HUES6 (cell line): ENCODE results near the gene JAGN1.

Experiments used
- H3K27ac ChIP-seq: 2 replicates; pipeline ENCODE4 v1.7.0; 2013; ENCODE audit warnings: low read depth, mild to moderate bottlenecking, low read length, inconsistent platforms
- H3K27me3 ChIP-seq: 2 replicates; pipeline ENCODE4 v1.6.1; 2013; ENCODE audit warnings: low read length; ENCODE audit not compliant: control insufficient read depth, insufficient read depth
- H3K36me3 ChIP-seq: 2 replicates; pipeline ENCODE4 v1.6.1; 2013; ENCODE audit warnings: low read length; ENCODE audit not compliant: control insufficient read depth, insufficient read depth
- H3K4me1 ChIP-seq: 2 replicates; pipeline ENCODE4 v1.6.1; 2013; ENCODE audit warnings: low read length; ENCODE audit not compliant: control insufficient read depth, insufficient read depth
- H3K4me3 ChIP-seq: 2 replicates; pipeline ENCODE4 v1.5.1; 2013; ENCODE audit warnings: low read depth, low read length
- H3K9ac ChIP-seq: one replicate; pipeline ENCODE4 v1.6.1; 2013; ENCODE audit warnings: mild to moderate bottlenecking, low read length
- H3K9me3 ChIP-seq: 2 replicates; pipeline ENCODE4 v1.6.1; 2013; ENCODE audit warnings: low read depth, low read length; ENCODE audit not compliant: control insufficient read depth, insufficient read depth

JAGN1 gene

DNA sequence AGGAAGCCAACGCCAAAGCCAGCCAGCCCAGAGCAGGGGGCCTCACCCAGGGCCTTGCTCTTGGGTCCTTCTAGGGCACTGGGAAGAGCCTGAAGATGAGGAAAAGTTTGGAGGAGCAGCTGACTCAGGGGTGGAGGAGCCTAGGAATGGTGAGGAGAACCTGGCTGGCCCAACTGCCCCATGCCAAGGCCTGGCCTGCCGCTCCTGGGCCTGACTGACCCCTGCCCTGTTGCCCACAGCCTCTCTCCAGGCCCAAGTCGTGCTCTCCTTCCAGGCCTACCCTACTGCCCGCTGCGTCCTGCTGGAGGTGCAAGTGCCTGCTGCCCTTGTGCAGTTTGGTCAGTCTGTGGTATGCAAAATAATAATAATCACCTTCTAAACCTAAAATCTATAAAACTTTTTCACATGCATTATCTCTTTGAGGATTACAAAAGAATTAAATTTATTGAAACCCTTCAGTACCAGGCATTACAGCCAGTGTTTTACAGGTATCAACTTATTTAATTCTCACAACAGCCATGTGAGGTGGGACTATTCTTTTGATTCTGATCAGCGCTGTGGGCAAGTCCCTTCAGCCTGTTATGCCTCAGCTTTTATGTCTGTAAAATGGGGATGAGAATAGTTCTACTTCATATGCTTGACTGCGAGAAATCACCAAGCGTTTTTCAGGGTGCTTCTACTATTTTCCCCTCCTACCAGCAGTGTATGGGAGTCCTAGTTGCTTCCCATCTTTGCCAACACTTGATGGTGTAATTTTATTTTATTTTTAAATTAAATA lies 28.0 kb downstream of the JAGN1 start:
- Histone ChIP-seq H3K9me3 (no peaks in the 10 kb centered on the region), H3K27me3 (peaks cover 10% of the 10 kb centered on the region), H3K4me1 (peaks cover 17% of the 10 kb centered on the region), H3K9ac (no peak overlapping the region), H3K36me3 (no peaks in the 10 kb centered on the region), H3K27ac (no peak overlapping the region), H3K4me3 (no peak overlapping the region)

DNA sequence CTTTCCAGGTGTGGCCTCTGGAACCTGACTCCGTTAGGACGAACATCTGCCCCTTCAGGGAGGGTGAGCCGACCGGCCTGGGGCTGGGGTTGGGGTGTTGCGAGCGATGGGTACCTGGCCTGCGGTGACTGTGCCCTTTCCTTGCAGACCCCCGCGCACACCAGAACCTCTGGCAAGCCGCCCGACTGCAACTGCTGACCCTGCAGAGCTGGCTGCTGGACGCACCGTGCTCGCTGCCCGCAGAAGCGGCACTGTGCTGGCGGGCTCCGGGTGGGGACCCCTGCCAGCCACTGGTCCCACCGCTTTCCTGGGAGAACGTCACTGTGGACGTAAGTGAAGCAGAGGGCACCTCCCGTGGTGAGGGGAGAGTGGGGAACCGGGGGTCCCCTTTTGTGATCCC lies 37.7 kb downstream of the JAGN1 start:
- Histone ChIP-seq H3K4me3 (no peak overlapping the region), H3K9ac (no peak overlapping the region), H3K4me1 (no peaks in the 10 kb centered on the region), H3K27ac (no peak overlapping the region), H3K36me3 (peaks cover 12% of the 10 kb centered on the region; the same call in 1 of the 2 replicates), H3K27me3 (no peaks in the 10 kb centered on the region), H3K9me3 (0 out of 2 replicates have a peak, but pooled peaks cover 3% of the 10 kb centered on the region)

DNA sequence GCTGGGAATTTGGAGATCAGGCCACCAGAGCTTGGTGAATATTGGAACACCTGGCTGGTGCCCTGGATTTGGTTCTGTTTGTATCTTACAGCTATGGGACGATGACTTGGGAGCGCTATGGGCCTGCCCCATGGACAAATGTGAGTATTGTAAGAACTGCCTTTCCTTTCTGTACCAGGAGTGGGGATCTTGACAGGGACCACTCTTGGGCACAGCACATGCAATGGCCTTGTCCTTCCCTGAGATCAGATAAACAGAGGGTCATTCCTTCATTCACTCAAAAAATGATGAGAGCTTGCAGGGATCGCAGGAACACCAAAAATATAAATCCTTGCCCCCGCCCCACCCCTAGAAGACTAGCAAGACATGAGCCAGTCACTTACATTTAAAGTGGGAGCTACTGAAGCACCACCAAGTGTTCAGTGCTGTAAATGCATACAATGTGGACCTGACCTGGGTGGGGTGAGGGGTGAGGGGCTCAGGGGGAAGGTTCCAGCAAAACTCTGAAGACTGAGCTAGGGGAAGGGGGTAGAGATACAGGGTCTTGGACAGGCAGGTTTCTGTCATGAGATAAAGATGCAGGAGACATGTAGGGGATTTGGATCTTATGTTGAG lies 40.5 kb downstream of the JAGN1 start:
- H3K9me3 ChIP-seq, result 0 out of 2 replicates have a peak, but pooled peaks cover 3% of the 10 kb centered on the region
- H3K9ac ChIP-seq, result no peak overlapping the region
- H3K4me1 ChIP-seq, result peaks cover 7% of the 10 kb centered on the region
- no peak overlapping the region for H3K4me3 ChIP-seq
- H3K27me3 ChIP-seq, result no peaks in the 10 kb centered on the region
- H3K36me3 ChIP-seq, result peaks cover 15% of the 10 kb centered on the region; the same call in 1 of the 2 replicates
- H3K27ac ChIP-seq, result no peak overlapping the region

DNA sequence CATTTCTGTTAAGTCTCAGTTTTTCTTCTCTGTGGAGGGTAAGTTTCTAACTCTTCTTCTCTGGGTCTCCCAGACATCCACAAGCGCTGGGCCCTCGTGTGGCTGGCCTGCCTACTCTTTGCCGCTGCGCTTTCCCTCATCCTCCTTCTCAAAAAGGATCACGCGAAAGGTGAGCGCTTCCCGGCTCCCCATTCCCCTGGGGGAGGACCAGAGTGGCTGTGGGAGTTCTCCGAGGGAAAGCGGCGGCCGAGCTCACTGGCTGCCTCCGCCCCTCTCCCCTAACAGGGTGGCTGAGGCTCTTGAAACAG lies 42.1 kb downstream of the JAGN1 start:
- Histone ChIP-seq H3K4me1 (peaks cover 7% of the 10 kb centered on the region), H3K4me3 (peak overlapping the region; percentile 77), H3K9me3 (0 out of 2 replicates have a peak, but pooled peaks cover 3% of the 10 kb centered on the region), H3K27me3 (no peaks in the 10 kb centered on the region), H3K36me3 (peaks cover 26% of the 10 kb centered on the region), H3K27ac (no peak overlapping the region), H3K9ac (no peak overlapping the region)

DNA sequence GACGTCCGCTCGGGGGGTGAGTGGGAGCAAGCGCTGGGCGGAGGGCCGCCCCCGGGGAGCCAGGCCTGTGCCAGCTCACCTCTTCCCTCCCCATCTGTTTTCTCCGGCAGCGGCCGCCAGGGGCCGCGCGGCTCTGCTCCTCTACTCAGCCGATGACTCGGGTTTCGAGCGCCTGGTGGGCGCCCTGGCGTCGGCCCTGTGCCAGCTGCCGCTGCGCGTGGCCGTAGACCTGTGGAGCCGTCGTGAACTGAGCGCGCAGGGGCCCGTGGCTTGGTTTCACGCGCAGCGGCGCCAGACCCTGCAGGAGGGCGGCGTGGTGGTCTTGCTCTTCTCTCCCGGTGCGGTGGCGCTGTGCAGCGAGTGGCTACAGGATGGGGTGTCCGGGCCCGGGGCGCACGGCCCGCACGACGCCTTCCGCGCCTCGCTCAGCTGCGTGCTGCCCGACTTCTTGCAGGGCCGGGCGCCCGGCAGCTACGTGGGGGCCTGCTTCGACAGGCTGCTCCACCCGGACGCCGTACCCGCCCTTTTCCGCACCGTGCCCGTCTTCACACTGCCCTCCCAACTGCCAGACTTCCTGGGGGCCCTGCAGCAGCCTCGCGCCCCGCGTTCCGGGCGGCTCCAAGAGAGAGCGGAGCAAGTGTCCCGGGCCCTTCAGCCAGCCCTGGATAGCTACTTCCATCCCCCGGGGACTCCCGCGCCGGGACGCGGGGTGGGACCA lies 42.6 kb downstream of the JAGN1 start:
- peaks cover 7% of the 10 kb centered on the region for H3K4me1 ChIP-seq
- H3K36me3 ChIP-seq, result peaks cover 28% of the 10 kb centered on the region
- peak overlapping the region; percentile 77 for H3K4me3 ChIP-seq
- H3K27ac ChIP-seq, result peak overlapping the region; percentile 7; the same call in 1 of the 2 replicates
- no peaks in the 10 kb centered on the region for H3K27me3 ChIP-seq
- 0 out of 2 replicates have a peak, but pooled peaks cover 3% of the 10 kb centered on the region for H3K9me3 ChIP-seq
- peak overlapping the region; percentile 75 for H3K9ac ChIP-seq

DNA sequence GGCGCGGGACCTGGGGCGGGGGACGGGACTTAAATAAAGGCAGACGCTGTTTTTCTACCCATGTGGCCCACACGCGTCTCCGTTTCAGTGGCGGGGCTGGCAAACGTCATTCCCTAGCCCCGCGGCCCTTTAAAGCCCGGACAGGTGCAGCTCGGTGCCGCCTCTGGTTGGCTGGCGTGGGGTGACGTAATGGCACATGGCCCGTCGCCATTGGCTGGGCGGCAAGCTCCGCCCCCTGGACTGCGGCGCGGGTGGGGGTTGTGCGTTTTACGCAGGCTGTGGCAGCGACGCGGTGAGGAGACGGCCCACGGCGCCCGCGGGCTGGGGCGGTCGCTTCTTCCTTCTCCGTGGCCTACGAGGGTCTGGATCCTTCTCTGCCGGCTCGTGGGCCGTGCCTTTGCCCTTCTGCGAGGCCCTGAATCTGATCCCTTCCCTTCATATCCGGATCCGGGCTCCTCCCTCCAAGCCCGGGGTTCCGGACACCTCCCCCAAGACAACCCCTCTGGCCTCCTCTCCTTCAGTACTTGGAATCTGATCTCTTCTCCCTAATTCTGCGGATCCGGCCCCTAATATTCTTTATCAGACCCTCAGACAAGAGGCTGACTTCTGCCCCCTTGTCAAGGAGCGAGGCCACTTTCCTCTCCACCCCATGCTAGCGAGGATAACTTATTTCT lies 43.3 kb downstream of the JAGN1 start, which contains the start of gene CRELD1:
CRELD1 (plus strand) TSS at position 274 of the 674 bp plus-strand sequence. CDS start 605 bp downstream, outside the sequence.
- H3K9ac ChIP-seq, result peak within 1 kb of the TSS; percentile 76
- peak within 1 kb of the TSS; percentile 45; the same call in 1 of the 2 replicates for H3K27ac ChIP-seq
- H3K4me1 ChIP-seq, result peaks cover 7% of the 10 kb centered on the region
- H3K9me3 ChIP-seq, result 0 out of 2 replicates have a peak, but pooled peaks cover 3% of the 10 kb centered on the region
- peak within 1 kb of the TSS; percentile 77 for H3K4me3 ChIP-seq
- peaks cover 28% of the 10 kb centered on the region for H3K36me3 ChIP-seq
- no peaks in the 10 kb centered on the region for H3K27me3 ChIP-seq

DNA sequence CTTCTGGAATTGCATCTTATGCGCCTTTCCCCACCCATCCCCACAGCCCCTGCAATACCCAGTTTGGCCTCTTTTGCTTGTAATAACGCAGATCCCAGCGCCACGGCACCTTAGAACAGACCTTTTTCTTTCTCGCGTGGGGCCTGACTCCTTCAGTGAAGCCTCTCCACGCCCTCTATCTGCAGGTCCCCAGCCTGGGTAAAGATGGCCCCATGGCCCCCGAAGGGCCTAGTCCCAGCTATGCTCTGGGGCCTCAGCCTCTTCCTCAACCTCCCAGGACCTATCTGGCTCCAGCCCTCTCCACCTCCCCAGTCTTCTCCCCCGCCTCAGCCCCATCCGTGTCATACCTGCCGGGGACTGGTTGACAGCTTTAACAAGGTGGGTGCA lies 43.8 kb downstream of the JAGN1 start:
- Histone ChIP-seq H3K4me3 (peak overlapping the region; percentile 77), H3K4me1 (peaks cover 7% of the 10 kb centered on the region), H3K27ac (0 out of 2 replicates have a peak overlapping the region, but pooled peaks have one; percentile 45), H3K9ac (peak overlapping the region; percentile 76), H3K9me3 (0 out of 2 replicates have a peak, but pooled peaks cover 3% of the 10 kb centered on the region), H3K36me3 (peaks cover 28% of the 10 kb centered on the region), H3K27me3 (no peaks in the 10 kb centered on the region)

DNA sequence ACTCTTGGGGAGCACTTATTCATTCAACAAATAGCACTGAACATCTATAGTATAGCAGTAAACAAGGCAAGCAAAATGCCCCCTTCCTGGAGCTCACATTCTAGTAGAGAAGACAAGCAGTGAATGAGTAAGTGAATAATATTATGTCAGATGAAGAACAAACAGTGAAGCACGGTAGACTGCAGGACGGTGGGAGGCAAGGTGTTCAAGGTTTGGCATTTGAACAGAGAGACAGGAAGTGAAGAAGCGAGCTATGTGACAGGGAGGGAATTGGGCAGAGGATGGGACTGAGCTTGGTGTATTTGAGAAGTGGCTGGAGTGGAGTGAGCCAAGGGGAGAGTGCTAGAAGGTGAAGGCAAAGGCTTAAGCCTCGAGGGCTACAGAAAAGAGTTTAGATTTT lies 44.6 kb downstream of the JAGN1 start:
- Histone ChIP-seq H3K9ac (no peak overlapping the region), H3K27me3 (no peaks in the 10 kb centered on the region), H3K4me1 (peaks cover 7% of the 10 kb centered on the region), H3K27ac (no peak overlapping the region), H3K36me3 (peaks cover 27% of the 10 kb centered on the region), H3K9me3 (0 out of 2 replicates have a peak, but pooled peaks cover 3% of the 10 kb centered on the region), H3K4me3 (no peak overlapping the region)

DNA sequence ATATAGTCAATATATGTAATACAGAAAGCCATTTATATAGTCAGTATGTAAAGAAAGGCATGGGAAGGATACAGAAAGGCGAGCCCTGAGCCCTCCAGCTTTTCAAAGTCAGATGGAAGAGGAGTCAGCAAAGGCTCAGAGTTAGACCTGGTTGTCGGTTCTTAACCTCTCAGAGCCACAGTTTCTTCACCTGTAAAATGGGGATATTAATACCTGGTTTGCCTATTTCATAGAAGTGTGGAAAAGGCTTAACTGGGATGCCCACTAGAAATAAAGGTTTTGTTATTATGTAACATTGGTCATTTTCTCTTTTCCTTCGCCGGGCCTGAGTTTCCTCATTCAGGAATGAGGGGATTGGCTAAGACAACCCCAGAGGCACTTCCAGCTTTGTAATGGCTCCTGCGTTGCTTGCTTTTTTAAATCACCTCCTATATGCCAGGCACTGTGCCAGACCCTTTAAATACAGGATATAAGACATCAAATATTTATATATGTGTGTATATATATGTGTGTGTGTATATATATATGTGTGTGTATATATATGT lies 45.6 kb downstream of the JAGN1 start:
- Histone ChIP-seq H3K27me3 (no peaks in the 10 kb centered on the region), H3K4me3 (no peak overlapping the region), H3K4me1 (peaks cover 7% of the 10 kb centered on the region), H3K9ac (no peak overlapping the region), H3K27ac (no peak overlapping the region), H3K36me3 (peaks cover 21% of the 10 kb centered on the region), H3K9me3 (no peaks in the 10 kb centered on the region; the same call in 1 of the 2 replicates)

DNA sequence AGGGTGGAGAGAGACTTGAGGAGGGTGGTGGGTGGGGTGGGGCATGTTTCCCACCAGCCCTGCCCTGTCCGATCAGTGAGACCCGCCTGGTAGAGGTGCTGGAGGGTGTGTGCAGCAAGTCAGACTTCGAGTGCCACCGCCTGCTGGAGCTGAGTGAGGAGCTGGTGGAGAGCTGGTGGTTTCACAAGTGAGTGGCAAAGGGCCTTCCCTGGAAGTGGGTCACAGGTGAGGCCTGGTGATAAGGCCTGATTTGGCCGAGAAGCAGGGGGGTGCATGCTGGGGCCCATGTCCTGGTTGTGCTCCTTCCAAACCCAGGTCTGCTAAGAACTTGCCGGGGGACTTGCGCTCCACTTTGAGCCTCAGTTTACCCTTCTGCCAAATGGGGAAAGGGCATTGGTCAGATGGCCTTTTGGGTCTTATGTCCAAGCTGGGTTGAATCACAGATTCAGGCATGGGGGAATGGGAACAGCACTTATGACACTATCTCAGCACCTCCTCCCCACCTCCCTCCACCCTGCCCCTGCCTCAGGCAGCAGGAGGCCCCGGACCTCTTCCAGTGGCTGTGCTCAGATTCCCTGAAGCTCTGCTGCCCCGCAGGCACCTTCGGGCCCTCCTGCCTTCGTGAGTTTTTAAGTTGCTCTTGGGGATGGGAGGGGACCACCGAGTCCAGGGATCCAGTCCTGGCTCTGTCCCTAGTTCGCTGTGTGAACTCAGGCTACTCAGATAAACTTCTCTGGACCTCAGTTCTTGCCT lies 47.3 kb downstream of the JAGN1 start:
- H3K4me3 ChIP-seq, result no peak overlapping the region
- peaks cover 24% of the 10 kb centered on the region for H3K36me3 ChIP-seq
- no peak overlapping the region for H3K27ac ChIP-seq
- no peaks in the 10 kb centered on the region for H3K27me3 ChIP-seq
- peaks cover 7% of the 10 kb centered on the region for H3K4me1 ChIP-seq
- no peaks in the 10 kb centered on the region; the same call in 1 of the 2 replicates for H3K9me3 ChIP-seq
- no peak overlapping the region for H3K9ac ChIP-seq
